Stimulated activated CD4-positive, alpha-beta T cell treated with anti-CD3 and anti-CD28 coated beads, Interleukin-4, amount 100 ng/mL, for 48 hours (primary cell): ENCODE data around the gene GUF1.
"Not testable (repeated sequence)": the region's sequence is repeated elsewhere in the genome, so short reads cannot be mapped to it uniquely, and the experiment has no call there.

Source experiments
- DNase-seq, 2 donors: peaks; one replicate each; pipeline ENCODE4 v3.0.0-alpha.2; 2020; ENCODE audit warnings: low read depth in 2 of 2

The GUF1 gene

GRCh38 chr4:44701037-44701436, 22.8 kb downstream of the GUF1 start:
- DNase-seq, result no peak

- no peak for DNase-seq
These were observed 26.5 kb downstream of the GUF1 start for GRCh38 chr4:44704673-44705072.

- no peak for DNase-seq
These were observed 34.9 kb downstream of the GUF1 start for GRCh38 chr4:44713125-44713524.

GRCh38 chr4:44716597-44716996, 38.4 kb downstream of the GUF1 start:
- DNase-seq, result no peak

GRCh38 chr4:44720371-44720770, 42.2 kb downstream of the GUF1 start:
- DNase-seq, result no peak

GRCh38 chr4:44722001-44722400, 43.8 kb downstream of the GUF1 start:
- DNase-seq, result no peak

- no peak for DNase-seq
These were observed 46.9 kb downstream of the GUF1 start for GRCh38 chr4:44725166-44725565.

- no peak for DNase-seq
These were observed 47.5 kb downstream of the GUF1 start for GRCh38 chr4:44725726-44726037.

- DNase-seq, result peak; percentile 63 to 72
These were observed 48.0 kb downstream of the GUF1 start, which contains the start of gene GNPDA2 for GRCh38 chr4:44726038-44726871. Gene GNPDA2, minus strand, starts transcription at chr4:44726556. Its CDS starts 4,349 bp downstream, at chr4:44722207.

- DNase-seq, result no peak
These were observed 49.3 kb downstream of the GUF1 start for GRCh38 chr4:44727471-44727870.

GRCh38 chr4:44728694-44729093, 50.5 kb downstream of the GUF1 start:
- not testable (repeated sequence) for DNase-seq

- DNase-seq, result no peak
These were observed 58.7 kb downstream of the GUF1 start for GRCh38 chr4:44736900-44737299.

- no peak for DNase-seq
These were observed 60.4 kb downstream of the GUF1 start for GRCh38 chr4:44738615-44739014.

GRCh38 chr4:44740201-44740600, 62.0 kb downstream of the GUF1 start:
- no peak for DNase-seq
